Measurements from ENCODE around the gene C11orf68.

DNA sequence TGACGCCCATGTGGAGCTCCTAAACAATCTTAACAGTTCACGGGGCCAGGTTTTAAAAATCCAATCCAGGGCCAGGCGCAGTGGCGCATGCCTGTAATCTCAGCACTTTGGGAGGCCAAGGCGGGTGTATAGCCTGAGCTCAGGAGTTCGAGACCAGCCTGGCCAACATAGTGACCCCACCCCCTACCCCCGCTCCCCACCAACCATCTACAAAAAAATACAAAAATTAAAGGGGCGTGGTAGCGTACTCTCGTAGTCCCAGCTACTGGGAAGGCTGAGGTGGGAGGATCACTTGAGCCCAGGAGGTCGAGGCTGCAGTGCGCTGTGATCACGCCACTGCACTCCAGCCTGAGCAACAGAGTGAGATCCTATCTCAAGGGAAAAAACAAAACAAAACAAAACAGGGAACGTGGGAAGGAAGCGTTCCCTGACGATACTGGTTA lies 42.0 kb upstream of the C11orf68 start:
- TF ChIP-seq, protein P1, sequence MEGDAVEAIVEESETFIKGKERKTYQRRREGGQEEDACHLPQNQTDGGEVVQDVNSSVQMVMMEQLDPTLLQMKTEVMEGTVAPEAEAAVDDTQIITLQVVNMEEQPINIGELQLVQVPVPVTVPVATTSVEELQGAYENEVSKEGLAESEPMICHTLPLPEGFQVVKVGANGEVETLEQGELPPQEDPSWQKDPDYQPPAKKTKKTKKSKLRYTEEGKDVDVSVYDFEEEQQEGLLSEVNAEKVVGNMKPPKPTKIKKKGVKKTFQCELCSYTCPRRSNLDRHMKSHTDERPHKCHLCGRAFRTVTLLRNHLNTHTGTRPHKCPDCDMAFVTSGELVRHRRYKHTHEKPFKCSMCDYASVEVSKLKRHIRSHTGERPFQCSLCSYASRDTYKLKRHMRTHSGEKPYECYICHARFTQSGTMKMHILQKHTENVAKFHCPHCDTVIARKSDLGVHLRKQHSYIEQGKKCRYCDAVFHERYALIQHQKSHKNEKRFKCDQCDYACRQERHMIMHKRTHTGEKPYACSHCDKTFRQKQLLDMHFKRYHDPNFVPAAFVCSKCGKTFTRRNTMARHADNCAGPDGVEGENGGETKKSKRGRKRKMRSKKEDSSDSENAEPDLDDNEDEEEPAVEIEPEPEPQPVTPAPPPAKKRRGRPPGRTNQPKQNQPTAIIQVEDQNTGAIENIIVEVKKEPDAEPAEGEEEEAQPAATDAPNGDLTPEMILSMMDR (IDR thresholded peaks at IDR 0.05) = no peak
- no peak for TF ChIP-seq POLR2A (IDR thresholded peaks at IDR 0.05)

Data from uterus (tissue), 2 donors.